ENCODE measurements around the gene SEPTIN3.

GRCh38 chr22:41987276-41987675 is 18.0 kb downstream of the SEPTIN3 start:
- no peak for TF ChIP-seq EZH2 (IDR thresholded peaks at IDR 0.05; ENCODE audit: borderline replicate concordance, control insufficient read depth, low read depth, low read length)
- no peak for TF ChIP-seq SP1 (IDR thresholded peaks at IDR 0.05; ENCODE audit: low read depth, low read length)
- no peak for TF ChIP-seq BRCA1 (IDR thresholded peaks at IDR 0.05; ENCODE audit: low read depth, low read length)

All from GM12878 (cell line).